Myocyte (in vitro differentiated cells): ENCODE data around the gene GABBR1. TPM values are rescaled to one million over a fixed set of nuclear protein-coding genes. Genes with fewer than 3 reads are reported as not detected.

Experiments
- DNase-seq: peaks from one replicate; pipeline ENCODE4 v3.0.0-alpha.2; 2012; ENCODE audit warnings: low read depth
- total RNA-seq: library from RNA; depleted of rRNA; stranded (reverse); fragments of >200 nt; gene quantifications from 2 replicates; pipeline ENCODE4 v1.2.3, GENCODE V29; 2014

Gene GABBR1
- total RNA-seq, 1 donor from 2014 or later, result 7.8 TPM

DNA sequence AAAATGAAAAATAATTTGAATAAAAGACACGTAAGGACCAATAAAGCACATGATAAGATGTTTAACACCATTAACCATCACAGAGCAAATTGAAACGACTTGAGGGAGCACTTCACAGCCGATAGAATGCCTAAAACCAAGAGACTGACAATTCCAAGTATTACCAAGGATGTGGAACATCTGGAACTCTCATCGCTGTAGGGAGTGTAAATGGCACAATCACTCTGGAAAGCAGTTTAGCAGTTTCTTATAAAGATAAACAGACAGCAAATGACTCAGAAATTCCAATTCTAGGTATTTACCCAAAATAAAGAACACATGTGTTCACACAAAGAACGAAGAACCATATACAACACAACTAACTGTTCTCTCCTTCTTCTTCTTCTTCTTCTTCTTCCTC is 65.0 kb downstream of the GABBR1 start:
- DNase-seq, result no peak

DNA sequence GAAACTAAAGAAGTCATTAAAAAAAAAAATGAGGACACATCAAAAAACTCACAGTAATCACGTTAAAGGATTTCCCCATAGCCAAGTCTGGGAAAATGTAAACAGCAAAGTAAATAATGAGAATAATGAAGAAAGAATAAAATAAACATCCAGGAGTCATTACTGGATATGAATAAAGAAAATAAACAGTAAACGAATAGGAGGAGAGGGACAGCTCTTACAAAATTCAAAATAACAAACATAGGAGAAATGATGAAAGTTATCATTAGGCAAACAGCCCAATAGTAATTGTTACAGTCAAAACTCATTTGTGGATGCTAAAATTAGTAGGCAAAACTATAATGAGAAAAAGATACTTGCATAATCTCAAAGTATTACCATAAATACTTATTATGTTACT is 65.4 kb downstream of the GABBR1 start:
- no peak for DNase-seq

- no peak for DNase-seq
Observed at GRCh38 chr6:29566856-29567255, 66.1 kb downstream of the GABBR1 start.

DNA sequence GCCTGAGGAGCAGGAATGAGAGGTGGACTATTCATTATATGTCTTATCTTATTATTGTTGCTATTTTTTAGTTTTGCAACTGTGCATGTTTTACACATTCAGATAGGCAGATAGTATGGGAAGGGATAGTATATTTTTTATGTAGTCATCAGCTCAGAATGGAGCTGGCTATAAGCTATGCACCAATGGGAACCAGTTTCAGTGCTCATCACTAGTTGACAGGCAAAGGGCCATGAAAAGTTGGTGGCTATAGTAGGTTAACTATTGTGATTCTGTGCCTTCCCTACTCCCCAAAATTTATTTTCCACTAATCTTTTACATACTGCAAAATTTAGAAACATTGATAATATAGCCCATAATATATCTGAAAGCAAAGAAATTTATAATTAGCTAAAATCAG is 68.1 kb downstream of the GABBR1 start:
- no peak for DNase-seq

DNA sequence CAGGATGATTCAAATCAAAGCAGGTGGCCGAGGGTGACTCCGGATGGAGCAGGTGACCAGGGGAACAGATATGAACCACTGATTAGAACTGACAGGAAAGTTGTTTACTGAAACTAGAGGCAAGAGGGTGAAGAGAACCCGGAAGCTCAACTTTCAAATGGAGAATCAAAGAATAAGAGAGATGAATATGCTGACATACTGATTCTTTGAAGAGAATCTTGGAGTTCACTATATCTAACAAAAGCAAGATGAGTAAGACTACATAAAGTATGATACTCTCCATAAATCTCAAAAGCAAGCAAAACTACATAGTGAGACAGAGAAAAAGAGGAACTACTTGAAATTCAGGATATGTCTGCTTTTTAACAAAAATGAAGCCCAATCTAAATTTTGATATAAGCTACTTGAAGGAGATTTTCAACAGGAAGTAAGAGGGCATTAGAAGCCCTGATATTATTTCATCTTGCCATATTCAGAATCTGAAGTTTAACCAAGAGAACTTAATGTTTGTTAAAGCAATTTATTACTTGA is 69.5 kb downstream of the GABBR1 start:
- DNase-seq, result no peak

- peak; percentile 1 for DNase-seq
Observed at GRCh38 chr6:29561606-29562181, 71.3 kb downstream of the GABBR1 start.

- DNase-seq, result no peak
Observed at GRCh38 chr6:29561091-29561490, 71.9 kb downstream of the GABBR1 start.

GRCh38 chr6:29559524-29560287 is 73.3 kb downstream of the GABBR1 start, which contains the start of gene UBD:
Gene UBD (minus strand): TSS chr6:29559732. CDS start chr6:29559701, 31 bp downstream.
- no peak for DNase-seq

DNA sequence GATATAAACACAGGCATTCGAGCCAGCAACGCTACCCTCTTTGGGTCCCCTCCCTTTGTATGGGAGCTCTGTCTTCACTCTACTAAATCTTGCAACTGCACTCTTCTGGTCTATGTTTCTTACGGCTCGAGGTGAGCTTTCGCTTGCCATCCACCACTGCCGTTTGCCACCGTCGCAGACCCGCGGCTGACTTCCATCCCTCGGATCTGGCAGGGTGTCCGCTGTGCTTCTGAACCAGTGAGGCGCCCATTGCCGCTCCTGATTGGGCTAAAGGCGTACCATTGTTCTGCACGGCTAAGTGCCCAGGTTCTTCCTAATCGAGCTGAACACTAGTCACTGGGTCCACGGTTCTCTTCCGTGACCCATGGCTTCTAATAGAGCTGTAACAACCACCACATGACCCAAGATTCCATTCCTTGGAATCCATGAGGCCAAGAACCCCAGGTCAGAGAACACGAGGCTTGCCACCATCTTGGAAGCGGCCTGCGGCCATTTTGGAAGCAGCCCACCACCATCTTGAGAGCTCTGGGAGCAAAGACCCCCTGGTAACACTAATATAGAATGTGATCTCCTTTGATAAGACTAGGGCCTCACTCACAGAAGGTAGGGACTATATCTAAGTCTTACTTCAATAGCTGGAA is 74.4 kb downstream of the GABBR1 start:
- DNase-seq, result no peak

GRCh38 chr6:29557320-29557719 is 75.7 kb downstream of the GABBR1 start:
- no peak for DNase-seq

GRCh38 chr6:29554764-29555163 is 78.2 kb downstream of the GABBR1 start:
- no peak for DNase-seq

GRCh38 chr6:29553268-29554057 is 79.5 kb downstream of the GABBR1 start:
- DNase-seq, result no peak

DNA sequence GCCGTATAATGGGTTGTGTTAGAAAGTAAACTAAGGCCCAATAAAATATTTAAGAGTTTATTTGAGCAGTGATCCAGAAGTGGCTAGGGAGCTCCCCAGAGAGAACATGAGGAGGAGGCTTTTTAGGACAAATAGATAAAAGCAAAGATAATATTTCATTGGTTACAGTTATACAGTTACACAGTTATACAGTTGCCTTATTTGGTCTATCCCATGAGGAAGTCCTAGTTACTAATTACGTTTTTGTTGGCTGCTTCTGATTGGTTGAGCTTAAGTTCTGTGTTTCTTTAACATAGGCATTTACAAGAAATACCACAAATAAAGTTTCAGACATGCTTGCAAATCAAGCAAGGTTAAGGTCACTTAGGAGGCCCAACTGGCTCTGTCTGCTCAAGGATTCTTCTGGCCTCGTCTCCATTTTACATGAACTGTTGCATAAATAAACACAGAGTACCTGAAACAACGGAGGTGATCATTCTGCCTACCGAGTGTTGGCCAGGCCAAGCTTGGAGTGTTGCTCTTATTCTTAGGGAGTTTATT is 80.4 kb downstream of the GABBR1 start:
- DNase-seq, result peak; percentile 56

GRCh38 chr6:29547573-29547972 is 85.4 kb downstream of the GABBR1 start:
- DNase-seq, result no peak

DNA sequence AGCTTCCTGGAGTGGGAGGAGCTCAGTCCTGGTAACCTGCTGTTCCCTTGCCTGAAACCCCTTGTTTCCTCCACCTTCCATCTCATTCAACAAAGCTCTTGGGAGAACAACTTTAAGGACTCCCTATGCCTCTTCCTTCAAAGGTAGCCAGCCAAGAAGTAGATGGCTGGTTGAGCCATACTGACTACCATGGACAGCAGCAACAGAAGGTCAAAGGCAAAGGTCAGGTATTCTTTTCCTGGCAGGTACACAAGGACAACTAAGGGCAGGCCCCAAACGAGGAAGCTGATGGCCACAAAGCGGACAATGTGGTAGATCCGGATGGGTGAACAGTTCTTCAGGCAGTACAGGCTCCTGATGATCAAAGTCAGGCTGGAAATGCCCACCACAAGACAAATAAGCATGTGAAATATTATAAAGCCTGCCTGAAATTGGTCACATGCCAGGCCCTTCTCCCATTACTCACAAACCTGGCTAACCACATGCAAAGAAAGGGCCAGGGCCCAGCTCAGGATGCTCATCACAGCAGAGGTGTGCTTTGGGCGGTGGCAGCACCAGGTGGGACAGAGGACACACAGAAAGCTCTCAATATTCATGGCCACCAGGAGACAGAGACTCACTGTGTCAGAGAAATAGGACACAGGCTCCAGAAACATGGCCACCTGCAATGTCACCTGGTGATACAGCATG is 95.1 kb downstream of the GABBR1 start:
- DNase-seq, result no peak

GRCh38 chr6:29532320-29532951 is 100.5 kb downstream of the GABBR1 start:
- no peak for DNase-seq

DNA sequence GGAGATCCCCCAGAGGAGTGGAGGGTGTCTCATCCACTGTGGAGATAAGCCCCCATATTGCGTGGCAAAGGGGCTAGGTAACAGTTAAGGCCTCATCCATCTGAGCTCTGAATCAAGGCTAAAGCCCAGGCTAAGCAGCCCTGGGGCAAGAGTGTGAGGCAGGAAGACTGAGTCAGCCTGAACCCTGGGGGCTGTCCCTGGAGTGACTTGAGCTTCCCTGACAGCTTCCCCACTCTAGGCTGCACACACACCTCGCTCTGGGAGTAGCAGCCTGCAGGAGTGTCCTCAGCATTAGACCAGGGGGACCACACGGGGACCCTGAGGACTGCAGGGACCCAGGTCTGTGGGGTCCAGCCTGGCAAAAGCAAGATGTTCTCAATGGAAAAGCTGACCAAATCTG is 101.3 kb downstream of the GABBR1 start:
- no peak for DNase-seq

- DNase-seq, result no peak
Observed at GRCh38 chr6:29530671-29531310, 102.2 kb downstream of the GABBR1 start.

- no peak for DNase-seq
Observed at GRCh38 chr6:29529956-29530355, 103.0 kb downstream of the GABBR1 start.
